ENCODE measurements around the gene CSTPP1.
"Not testable (repeated sequence)": the region's sequence is repeated elsewhere in the genome, so short reads cannot be mapped to it uniquely, and the experiment has no call there.

The CSTPP1 gene

DNA sequence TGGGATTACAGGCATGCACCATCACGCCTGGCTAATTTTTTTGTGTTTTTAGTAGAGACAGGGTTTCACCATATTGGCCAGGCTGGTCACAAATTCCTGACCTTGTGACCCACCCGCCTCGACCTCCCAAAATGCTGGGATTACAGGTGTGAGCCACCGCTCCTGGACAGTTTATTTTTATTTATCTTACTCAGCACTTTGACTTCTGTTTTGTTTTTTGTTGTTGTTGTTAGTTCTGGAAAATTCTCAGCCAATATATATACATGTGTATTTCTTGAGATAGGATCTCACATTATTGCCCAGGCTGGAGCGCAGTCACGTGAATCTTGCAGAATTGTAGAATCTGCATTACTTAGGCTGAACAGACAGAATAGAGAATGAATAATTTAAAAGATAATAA lies 107.6 kb downstream of the CSTPP1 start:
- DNase-seq (ENCODE audit: low read depth in 2 of 2) = no peak

- no peak for DNase-seq (ENCODE audit: low read depth in 2 of 2)
Measured at GRCh38 chr11:47047972-47048371, 111.4 kb downstream of the CSTPP1 start.

GRCh38 chr11:47050284-47050683 lies 113.7 kb downstream of the CSTPP1 start:
- no peak for DNase-seq (ENCODE audit: low read depth in 2 of 2)

DNA sequence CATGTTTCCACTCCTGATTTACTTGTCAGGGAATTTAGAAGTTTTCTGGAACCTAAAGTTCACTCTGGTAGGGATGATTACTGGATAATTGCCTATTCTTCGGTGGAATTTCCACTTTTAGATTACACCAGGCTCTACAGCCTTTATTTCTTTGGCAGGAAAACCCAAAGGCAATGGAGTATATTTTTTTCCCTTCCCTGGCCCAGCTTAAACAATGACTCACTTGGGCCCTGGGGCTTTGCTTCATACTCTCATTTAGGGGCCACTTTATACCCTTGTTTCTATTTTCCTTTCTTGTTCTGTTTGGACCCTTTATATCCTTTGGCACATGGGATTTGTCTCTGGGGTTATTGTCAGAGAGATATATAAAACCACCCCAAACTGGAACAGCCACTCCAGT lies 114.7 kb downstream of the CSTPP1 start:
- no peak for DNase-seq (ENCODE audit: low read depth in 2 of 2)

DNA sequence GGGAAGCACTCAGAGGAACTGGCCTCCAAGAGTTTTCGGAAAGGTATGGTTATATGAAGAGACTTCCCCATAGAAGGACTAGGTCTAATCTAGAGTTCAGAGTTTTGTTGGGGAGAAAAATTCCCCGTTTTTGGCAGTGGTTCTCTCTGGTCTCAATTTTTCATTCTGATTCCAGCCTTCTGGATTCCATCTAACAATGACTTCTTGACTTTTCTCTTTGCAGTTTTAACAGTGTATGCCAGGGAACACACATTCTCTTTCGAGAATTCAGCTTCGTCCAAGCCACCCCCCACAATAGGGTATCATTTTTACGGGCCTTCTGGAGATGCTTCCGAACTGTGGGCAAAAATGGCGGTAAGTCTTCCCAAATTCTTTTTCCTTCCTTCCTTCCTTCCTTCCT lies 115.6 kb downstream of the CSTPP1 start:
- DNase-seq (ENCODE audit: low read depth in 2 of 2) = no peak

GRCh38 chr11:47052576-47052975 lies 116.0 kb downstream of the CSTPP1 start:
- DNase-seq (ENCODE audit: low read depth in 2 of 2) = no peak

GRCh38 chr11:47055534-47055933 lies 119.0 kb downstream of the CSTPP1 start:
- no peak for DNase-seq (ENCODE audit: low read depth in 2 of 2)

DNA sequence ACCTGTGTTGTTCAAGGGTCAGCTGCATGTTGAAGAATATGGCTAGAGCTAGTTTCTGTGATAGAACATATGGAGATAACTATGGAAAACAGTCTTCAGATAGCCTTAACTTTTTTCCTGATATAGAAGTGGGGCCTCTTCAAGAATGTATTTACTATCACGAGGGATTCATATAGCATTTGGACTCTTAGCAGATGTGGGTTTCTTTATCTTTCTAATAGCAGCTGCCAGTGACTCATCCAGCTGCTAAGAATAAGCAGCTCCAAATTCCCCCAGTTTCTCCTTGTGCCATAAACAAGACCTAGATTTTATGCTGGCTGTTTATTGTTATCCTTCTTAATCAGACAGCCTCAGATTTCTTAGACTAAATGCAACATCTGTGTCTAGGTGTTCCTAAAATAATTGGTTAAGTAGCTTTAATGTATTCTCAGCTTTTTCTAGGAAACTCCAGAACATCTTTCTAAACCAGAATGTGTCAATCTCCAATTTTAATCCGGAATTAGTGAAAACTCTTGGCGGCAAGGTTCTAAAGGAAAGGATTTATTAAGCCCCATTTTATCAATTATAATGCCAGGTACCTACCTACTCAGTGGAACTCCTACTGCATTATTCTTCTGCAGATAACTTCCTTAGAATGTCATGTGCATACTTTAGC lies 119.8 kb downstream of the CSTPP1 start:
- DNase-seq (ENCODE audit: low read depth in 2 of 2) = no peak

DNA sequence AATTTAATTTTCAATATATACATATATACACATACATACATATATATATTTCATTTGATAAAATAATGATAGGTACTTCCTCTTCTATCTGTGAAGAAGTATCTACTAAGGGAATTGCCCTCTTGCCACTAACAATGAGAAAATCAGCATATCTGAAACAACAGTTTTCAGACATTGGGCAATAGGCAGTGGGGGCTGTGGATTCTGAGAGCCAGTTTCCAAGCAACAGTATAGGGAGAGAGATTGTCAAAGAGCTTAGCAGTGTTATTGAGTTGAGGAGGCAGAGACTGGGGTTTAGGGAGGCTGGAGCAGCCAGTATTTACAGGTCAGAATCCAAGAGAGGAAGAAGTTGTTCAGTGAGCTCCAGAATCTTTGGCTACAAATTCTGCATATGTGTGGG lies 120.8 kb downstream of the CSTPP1 start:
- no peak for DNase-seq (ENCODE audit: low read depth in 2 of 2)

- DNase-seq (ENCODE audit: low read depth in 2 of 2) = no peak
Measured at GRCh38 chr11:47060807-47061206, 124.2 kb downstream of the CSTPP1 start.

- DNase-seq (ENCODE audit: low read depth in 2 of 2) = no peak
Measured at GRCh38 chr11:47061429-47062178, 125.0 kb downstream of the CSTPP1 start.

DNA sequence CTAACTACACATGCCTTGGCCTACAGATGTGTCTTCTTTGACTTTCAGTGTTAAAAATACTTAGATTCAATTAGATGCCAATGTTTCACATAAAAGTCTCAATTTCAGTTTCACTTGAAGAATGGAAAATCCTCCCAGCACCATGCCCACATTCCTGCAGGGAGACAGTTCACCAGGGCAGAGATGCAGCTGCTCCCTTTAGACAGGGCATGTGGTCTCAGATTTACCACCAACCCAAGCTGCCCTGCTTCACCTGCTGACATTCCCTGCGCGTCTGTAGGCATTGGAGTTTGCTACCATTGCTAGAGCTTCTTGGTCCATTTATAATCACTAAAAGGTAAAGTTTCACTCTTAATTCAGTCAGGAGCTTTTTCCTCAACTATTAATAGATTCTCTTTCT lies 126.2 kb downstream of the CSTPP1 start:
- DNase-seq (ENCODE audit: low read depth in 2 of 2) = no peak

GRCh38 chr11:47067401-47067800 lies 130.8 kb downstream of the CSTPP1 start:
- no peak for DNase-seq (ENCODE audit: low read depth in 2 of 2)

- DNase-seq (ENCODE audit: low read depth in 2 of 2) = no peak
Measured at GRCh38 chr11:47070769-47071168, 134.2 kb downstream of the CSTPP1 start.

- DNase-seq (ENCODE audit: low read depth in 2 of 2) = no peak
Measured at GRCh38 chr11:47071341-47071740, 134.8 kb downstream of the CSTPP1 start.

- no peak for DNase-seq (ENCODE audit: low read depth in 2 of 2)
Measured at GRCh38 chr11:47071791-47072261, 135.3 kb downstream of the CSTPP1 start.

- DNase-seq (ENCODE audit: low read depth in 2 of 2) = no peak
Measured at GRCh38 chr11:47078751-47079521, 142.4 kb downstream of the CSTPP1 start.

DNA sequence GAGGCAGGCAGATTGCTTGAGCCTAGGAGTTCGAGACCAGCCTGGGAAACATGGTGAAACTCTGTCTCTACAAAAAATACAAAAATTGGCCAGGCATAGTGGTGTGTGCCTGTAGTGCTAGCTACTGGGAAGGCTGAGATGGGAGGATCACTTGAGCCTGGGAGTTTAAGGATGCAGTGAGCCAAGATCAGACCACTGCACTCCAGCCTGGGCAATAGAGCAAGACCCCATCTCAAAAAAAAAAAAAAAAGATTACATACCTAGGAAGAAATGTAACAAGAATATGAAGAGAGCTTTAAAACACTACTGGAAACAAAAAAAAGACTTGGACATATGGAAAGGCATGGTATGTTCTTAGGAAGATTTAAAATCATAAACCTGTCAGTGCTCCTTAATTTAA lies 144.2 kb downstream of the CSTPP1 start:
- not testable (repeated sequence) for DNase-seq (ENCODE audit: low read depth in 2 of 2)

DNA sequence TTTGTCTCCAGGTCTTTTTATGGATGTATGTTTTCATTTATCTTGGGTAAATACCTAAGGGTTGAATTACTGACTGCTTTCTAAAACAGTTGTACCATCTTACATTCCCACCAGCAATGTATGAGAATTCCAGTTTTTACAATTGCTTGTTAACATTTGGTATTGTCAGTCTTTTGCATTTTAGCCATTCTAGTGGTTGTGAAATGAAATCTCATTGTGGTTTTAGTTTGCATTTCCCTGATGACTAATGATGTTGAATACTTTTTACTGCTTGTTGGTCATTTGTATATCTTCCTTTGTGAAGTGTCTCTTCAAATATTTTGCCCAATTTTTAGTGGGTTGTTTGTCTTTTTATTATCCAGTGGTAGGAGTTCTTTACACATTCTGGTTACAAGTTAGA lies 147.4 kb downstream of the CSTPP1 start:
- DNase-seq (ENCODE audit: low read depth in 2 of 2) = no peak

GRCh38 chr11:47087801-47088200 lies 151.2 kb downstream of the CSTPP1 start:
- no peak for DNase-seq (ENCODE audit: low read depth in 2 of 2)

DNA sequence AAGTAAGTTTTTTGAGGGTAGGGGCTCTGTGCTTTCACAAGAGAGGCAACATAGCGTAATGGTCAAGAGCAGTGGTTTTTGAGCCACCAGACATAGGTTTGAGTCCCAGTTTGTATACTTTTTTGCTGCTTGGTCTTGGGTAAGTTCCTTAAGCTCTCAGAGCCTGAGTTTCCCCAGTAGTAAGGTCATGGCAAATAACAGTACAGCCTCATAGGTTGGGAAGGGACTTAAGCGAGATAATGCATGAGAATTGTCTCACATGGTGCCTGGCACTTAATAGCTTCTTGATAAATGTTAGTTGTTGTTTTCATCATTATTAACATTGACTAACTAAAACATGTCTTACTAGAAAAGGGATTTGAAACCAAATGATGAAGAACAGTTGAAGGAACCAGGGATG lies 157.0 kb downstream of the CSTPP1 start:
- no peak for DNase-seq (ENCODE audit: low read depth in 2 of 2)

DNA sequence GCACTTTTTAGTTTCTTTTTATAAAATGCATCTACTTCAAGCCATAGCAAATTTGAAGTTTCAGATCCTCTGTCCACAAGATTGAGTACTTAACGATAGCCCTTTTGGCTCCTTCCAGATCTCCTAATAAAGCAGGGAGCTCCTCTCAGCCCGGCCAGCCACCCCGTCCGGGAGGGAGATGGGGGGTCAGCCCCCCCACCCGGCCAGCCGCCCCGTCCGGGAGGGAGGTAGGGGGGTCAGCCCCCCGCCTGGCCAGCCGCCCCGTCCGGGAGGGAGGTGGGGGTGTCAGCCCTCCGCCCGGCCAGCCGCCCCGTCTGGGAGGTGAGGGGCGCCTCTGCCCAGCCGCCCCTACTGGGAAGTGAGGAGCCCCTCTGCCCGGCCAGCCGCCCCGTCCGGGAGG lies 160.3 kb downstream of the CSTPP1 start:
- not testable (repeated sequence) for DNase-seq (ENCODE audit: low read depth in 2 of 2)

DNA sequence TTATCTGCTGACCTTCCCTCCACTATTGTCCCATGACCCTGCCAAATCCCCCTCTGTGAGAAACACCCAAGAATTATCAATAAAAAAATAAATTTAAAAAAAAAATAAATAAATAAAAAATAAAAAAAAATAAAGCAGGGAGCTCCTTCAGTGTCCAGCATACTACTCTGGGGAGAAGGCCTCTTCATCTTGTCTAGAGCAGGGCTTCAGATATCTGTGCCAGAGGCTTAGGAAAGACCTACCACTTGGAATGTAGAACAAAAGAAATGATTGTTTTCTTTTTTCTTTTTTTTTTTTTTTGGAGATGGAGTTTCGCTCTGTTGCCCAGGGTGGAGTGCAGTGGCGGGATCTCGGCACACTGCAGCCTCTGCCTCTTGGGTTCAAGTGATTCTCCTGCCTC lies 161.7 kb downstream of the CSTPP1 start:
- DNase-seq (ENCODE audit: low read depth in 2 of 2) = not testable (repeated sequence)

Data from stimulated activated CD4-positive, alpha-beta T cell treated with anti-CD3 and anti-CD28 coated beads, Interleukin-15, amount 100 ng/mL, for 48 hours (primary cell).